GM18520 (cell line): ENCODE measurements around the gene BRPF1.
"Not testable (repeated sequence)": the region's sequence is repeated elsewhere in the genome, so short reads cannot be mapped to it uniquely, and the experiment has no call there.

Experiments used
- ATAC-seq: cut with Tn5 transposase; IDR thresholded peaks from one replicate; pipeline ENCODE4 v1.9.1; 2021; ENCODE audit not compliant: unreplicated experiment

BRPF1 gene

DNA sequence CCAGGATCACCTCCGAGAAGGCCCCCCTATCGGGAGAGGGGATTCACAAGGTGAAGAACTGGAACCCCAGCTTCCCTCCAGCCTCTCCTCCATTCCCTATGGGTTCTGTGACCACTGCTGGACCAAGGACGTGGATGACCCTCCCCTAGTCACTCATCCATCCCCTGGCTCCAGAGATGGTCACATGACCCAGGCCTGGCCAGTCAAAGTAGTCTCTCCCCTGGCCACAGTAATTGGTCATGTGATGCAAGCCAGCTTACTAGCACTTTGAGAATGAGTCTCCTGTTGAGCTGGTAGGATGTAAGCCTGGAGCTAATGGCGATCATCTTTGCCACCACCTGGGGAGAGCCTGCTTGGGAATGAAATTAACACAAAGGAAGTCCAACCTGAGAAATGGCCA lies 34.3 kb downstream of the BRPF1 start:
- ATAC-seq: no peak

DNA sequence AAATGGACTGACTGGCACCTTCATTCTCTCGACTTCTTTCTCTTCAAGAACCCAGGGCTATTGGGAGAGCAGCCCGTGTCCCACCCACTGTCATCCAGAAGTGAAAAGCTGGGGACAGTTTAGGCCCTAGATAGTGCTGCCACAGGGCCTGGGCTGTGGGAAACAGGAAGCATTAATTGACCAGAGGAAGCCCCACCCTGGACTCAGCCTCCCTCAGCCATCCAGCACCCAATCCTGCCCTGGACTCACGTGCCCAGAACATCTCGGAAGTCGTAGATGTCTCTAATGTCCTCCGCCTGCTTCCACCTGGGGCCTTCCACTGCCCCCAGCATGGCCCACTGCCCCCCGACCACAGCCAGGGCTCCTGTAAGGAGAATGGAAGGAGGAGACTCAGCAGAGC lies 35.9 kb downstream of the BRPF1 start:
- ATAC-seq: no peak

DNA sequence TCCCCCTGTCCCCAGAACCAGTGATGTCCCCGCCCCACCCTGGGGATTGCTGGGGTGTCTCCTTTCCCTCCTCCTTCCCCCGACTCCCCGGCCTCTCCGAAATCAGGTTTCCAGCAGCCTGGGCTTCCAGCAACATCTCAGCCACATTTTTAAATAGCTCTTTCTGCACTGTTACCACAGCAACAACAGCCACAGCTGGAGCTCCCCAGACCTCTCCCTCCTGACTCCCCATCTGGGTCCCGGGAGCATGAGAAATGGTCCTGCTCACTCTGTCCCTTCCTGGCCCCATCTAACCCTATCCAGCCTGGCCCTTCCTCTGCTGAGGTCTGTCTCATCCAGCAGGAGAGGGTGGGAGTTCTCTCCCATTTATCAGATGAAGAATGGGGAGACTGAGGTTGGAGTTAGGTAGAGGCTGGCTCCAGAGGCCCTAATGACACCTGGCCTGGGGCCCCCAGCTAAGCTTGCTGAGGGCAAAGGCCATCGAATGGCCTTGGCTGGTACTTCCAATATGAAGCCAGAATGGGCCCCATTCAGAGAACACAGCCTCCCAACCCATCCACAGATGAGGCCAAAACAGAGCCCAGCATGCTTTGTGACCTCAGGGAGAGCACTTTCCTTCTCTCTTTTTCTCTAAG lies 36.7 kb downstream of the BRPF1 start:
- ATAC-seq: no peak

DNA sequence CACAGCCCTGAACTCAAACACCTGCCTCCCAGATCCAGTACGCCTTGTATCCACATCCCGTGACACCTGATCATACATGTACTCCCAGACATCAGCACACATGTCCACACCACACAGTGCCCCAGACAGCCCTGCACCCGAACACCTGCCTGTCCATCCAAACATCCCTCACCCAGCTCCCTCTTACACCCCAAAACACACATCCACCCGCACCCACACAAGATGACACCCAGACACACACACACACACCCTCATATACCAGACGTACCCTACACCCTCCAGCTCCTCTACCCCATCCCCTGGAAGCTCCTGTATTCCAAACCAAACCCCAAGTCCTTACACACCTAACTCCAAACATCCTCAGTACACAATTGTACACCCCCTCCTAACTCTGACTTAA lies 37.5 kb downstream of the BRPF1 start:
- no peak for ATAC-seq

GRCh38 chr3:9769426-9770275 lies 38.1 kb downstream of the BRPF1 start, which contains the start of gene CAMK1:
Gene CAMK1 (minus strand): TSS chr3:9769947. CDS start chr3:9767749, 2,198 bp downstream.
- ATAC-seq: peak; percentile 48

GRCh38 chr3:9770276-9770812 lies 38.8 kb downstream of the BRPF1 start:
- ATAC-seq: no peak

- ATAC-seq: not testable (repeated sequence)
These were observed 39.5 kb downstream of the BRPF1 start for GRCh38 chr3:9771007-9771406.

DNA sequence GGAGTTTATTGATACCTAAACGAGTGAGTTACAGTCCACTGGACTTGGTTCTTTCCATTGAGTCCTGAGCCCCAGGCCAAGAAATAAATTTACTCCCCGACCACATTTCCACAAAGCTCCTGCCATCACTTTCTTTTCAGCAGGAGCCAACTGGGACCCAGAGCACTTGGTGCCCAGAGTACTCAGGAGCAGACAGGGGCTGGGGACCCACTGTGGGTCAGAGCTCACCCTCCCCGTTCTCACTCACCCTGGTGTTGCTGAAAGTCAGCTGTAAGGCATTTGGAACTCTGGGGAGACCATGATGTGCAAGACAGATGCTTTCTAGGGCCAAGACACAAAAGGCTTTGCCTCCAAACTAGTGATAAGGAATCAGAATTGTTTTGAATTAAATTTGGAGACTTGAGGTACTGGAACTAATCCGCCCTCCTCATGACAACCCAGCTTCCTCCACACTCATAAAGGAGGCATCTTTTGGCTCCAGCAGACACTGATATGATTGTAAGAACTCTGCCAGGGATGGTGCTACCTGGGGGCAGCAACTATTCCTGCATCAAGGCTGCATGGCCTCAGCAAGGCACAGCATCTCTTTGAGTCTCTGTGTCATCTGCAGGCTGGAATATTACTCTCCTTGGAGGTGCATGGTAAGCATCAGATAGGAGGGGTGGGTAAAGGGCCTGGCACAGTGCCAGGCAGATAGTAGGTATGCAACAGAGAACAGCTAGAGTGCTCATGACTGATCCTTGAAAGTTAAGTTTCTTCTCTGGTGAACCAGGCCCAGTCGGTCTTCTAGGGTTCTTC lies 45.6 kb downstream of the BRPF1 start:
- no peak for ATAC-seq

DNA sequence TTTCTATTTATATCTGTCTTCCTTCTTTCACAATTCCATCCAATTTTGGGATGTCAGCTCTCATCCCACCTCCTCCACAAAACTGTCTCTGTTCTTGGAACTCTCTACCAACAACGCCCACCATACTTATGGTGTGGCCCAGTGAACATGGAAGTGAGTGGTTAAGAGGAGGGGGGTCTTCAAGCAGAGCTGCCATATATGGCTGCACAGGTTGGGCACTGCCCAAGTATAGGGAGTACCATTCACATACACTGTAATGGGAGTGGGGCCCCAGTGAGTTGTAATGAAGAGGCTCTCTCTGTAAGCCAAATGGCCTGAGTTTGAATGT lies 46.1 kb downstream of the BRPF1 start:
- no peak for ATAC-seq

DNA sequence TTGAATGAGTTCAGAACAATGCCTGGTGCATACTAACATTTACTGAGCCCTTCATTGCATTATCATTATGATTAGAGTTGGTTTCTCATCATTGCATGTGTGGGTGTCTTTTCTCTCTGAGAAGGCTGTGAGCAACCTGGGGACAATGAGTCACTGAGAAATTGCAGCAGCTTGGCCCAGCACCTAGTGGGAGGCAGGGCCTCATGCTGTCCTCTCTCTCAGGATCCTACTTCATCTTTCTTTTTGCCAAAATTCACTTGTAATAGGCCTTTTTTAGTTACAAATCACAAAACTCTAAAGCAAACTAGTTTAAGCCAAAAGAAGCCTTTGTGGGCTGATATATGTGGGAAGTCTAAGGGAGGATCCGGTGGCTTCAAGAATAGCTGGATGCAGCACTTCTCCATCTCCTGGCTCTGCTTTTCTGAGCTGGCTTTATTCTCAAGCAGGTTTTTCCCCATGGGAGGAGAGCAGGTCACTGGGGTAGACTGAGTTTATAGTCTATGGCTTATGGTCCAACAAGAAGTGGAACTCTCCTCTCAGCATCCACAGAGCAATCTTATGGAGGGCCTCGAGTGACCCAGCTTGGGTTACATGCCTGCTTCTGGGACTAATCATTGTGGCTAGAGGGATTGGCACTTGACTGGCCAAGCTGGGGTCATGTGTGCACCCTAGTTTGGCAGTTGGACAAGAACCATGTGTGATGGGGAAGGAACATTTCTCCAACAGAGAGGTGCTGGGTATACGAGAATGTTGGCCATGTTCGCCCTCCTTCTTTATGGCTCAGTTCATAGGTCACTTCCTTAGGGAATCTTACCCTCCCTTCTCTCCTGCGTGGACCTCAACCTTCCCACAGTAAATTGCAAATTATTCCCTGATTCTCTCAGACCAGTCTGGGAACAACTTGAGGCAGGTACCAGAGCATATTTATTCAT lies 46.9 kb downstream of the BRPF1 start:
- no peak for ATAC-seq

- ATAC-seq: no peak
These were observed 47.6 kb downstream of the BRPF1 start for GRCh38 chr3:9779075-9779593.

- no peak for ATAC-seq
These were observed 48.4 kb downstream of the BRPF1 start for GRCh38 chr3:9779721-9780457.

GRCh38 chr3:9780458-9780812 lies 48.9 kb downstream of the BRPF1 start:
- ATAC-seq: no peak

- ATAC-seq: no peak
These were observed 49.4 kb downstream of the BRPF1 start for GRCh38 chr3:9780910-9781309.

DNA sequence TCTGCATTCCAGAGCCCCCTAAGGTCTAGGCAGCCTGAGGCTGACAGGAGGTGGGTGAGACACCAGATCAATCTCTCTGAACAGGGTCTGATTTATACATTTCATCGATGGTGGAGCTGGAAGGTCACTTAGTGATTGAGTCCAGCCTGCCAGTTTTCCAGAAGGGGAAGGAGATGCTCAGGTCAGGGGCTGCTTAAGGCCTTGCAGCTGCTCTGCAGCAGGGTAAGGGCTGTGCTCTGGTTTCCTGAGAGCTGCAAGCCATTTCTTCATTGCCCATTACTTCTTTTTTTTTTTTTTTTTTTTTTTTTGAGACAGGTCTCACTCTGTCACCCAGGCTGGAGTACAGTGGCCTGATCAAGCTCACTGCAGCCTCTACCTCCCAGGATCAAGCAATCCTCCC lies 50.0 kb downstream of the BRPF1 start:
- no peak for ATAC-seq

- no peak for ATAC-seq
These were observed 50.6 kb downstream of the BRPF1 start for GRCh38 chr3:9781978-9782603.

- ATAC-seq: no peak
These were observed 51.2 kb downstream of the BRPF1 start for GRCh38 chr3:9782770-9783169.

- no peak for ATAC-seq
These were observed 52.4 kb downstream of the BRPF1 start for GRCh38 chr3:9783954-9784353.

- no peak for ATAC-seq
These were observed 53.4 kb downstream of the BRPF1 start for GRCh38 chr3:9784965-9785364.
